SK-N-SH (cell line): ENCODE data around the gene INPP5K. TPM values are rescaled to one million over a fixed set of nuclear protein-coding genes. Genes with fewer than 3 reads are reported as not detected.

Experiments
- CTCF ChIA-PET: fragments of 300-600, 350-600 bp; formaldehyde crosslinking; extraction: SDS; loops from one replicate; lab custom pipeline; 2021; lab: Yijun Ruan, JAX
- POLR2A ChIA-PET: fragments of 350-600 bp; sonication (Branson Sonifier 250); formaldehyde crosslinking; extraction: SDS; loops from one replicate; lab custom pipeline; 2020; ENCODE audit warnings: antibody characterized with exemption, inconsistent platforms; lab: Yijun Ruan, JAX
- DNase-seq: peaks from one replicate; pipeline ENCODE4 v3.0.0; 2012
- H2AFZ ChIP-seq: fragments of 200-600 bp; sonication (generic); 2 replicates; pipeline ENCODE4 v1.8.1; 2016; ENCODE audit warnings: antibody characterized with exemption, mild to moderate bottlenecking, low read depth
- H3F3A ChIP-seq: fragments of 200-600 bp; sonication (generic); replicated peaks from 2 replicates; pipeline ENCODE3; 2016; ENCODE audit warnings: antibody characterized with exemption, mild to moderate bottlenecking; ENCODE audit not compliant: insufficient read depth
- H3K27ac ChIP-seq, 2 experiments: fragments of 200-500 bp in 1 of 2; fragments of 200-600 bp in 1 of 2; sonication (Bioruptor generic) in 1 of 2; sonication (generic), shearing (Covaris generic) in 1 of 2; 2 replicates each; pipeline versions ENCODE4 v1.5.1 to v1.6.1; 2014 to 2016; ENCODE audit warnings: low read depth in 2 of 2, inconsistent platforms in 1 of 2, low read length in 1 of 2, mild to moderate bottlenecking in 1 of 2, mixed read lengths in 1 of 2
- H3K27me3 ChIP-seq: fragments of 200-600 bp; sonication (generic), shearing (Covaris generic); 2 replicates; pipeline ENCODE4 v1.6.1; 2016; ENCODE audit warnings: mixed run types; ENCODE audit not compliant: insufficient read depth
- H3K36me3 ChIP-seq, 2 experiments: fragments of 200-500 bp in 1 of 2; fragments of 200-600 bp in 1 of 2; sonication (Bioruptor generic) in 1 of 2; sonication (generic) in 1 of 2; replicated peaks in 1 of 2; 2 replicates each; pipeline versions ENCODE3 to v1.5.1; 2014 to 2016; ENCODE audit warnings: low read length in 1 of 2, mild to moderate bottlenecking in 1 of 2; ENCODE audit not compliant: insufficient read depth in 2 of 2, control insufficient read depth in 1 of 2
- H3K4me1 ChIP-seq, 2 experiments: fragments of 200-500 bp in 1 of 2; fragments of 200-600 bp in 1 of 2; sonication (Bioruptor generic) in 1 of 2; sonication (generic), shearing (Covaris generic) in 1 of 2; 2 replicates each; pipeline versions ENCODE4 v1.5.1 to v1.6.1; 2014 to 2016; ENCODE audit warnings: low read depth in 1 of 2, low read length in 1 of 2, mixed run types in 1 of 2; ENCODE audit not compliant: insufficient read depth in 2 of 2, control insufficient read depth in 1 of 2
- H3K4me2 ChIP-seq: fragments of 200-600 bp; sonication (generic), shearing (Covaris generic); 2 replicates; pipeline ENCODE4 v1.6.1; 2017; ENCODE audit warnings: mixed run types
- H3K4me3 ChIP-seq, 2 experiments: fragments of 200-500 bp in 1 of 2; fragments of 200-600 bp in 1 of 2; sonication (Bioruptor generic) in 1 of 2; sonication (generic), shearing (Covaris generic) in 1 of 2; 2 replicates each; pipeline versions ENCODE4 v1.5.1 to v1.8.1; 2014 to 2016; ENCODE audit warnings: low read depth in 2 of 2, inconsistent platforms in 1 of 2, low read length in 1 of 2, mild to moderate bottlenecking in 1 of 2, mixed read lengths in 1 of 2, moderate library complexity in 1 of 2
- H3K79me2 ChIP-seq: fragments of 200-600 bp; sonication (generic); 2 replicates; pipeline ENCODE4 v1.8.1; 2017; ENCODE audit warnings: mild to moderate bottlenecking; ENCODE audit not compliant: insufficient read depth
- H3K9ac ChIP-seq: fragments of 200-600 bp; sonication (generic); 2 replicates; pipeline ENCODE4 v1.6.1; 2017; ENCODE audit warnings: mixed run types
- H3K9me2 ChIP-seq: fragments of 200-600 bp; sonication (generic); 2 replicates; pipeline ENCODE4 v1.6.1; 2017; ENCODE audit warnings: mixed run types
- H3K9me3 ChIP-seq: fragments of 200-600 bp; sonication (generic); 2 replicates; pipeline ENCODE4 v1.6.1; 2017; ENCODE audit warnings: mixed run types, mild to moderate bottlenecking, moderate library complexity
- H4K20me1 ChIP-seq: fragments of 200-600 bp; sonication (generic); 2 replicates; pipeline ENCODE4 v1.6.1; 2017; ENCODE audit warnings: mild to moderate bottlenecking, mixed run types; ENCODE audit not compliant: insufficient read depth
- CHD2 ChIP-seq: fragments of 150-350 bp; IDR thresholded peaks from 2 replicates; pipeline ENCODE4 v1.6.1; 2018; ENCODE audit warnings: low read length; ENCODE audit not compliant: partially characterized antibody
- ELF1 ChIP-seq: IDR thresholded peaks from 2 replicates; pipeline ENCODE4 v1.4.0; 2012
- EZH2phosphoT487 ChIP-seq: fragments of 200-600 bp; sonication (generic); IDR thresholded peaks from 2 replicates; pipeline ENCODE4 v1.6.1; 2017; ENCODE audit warnings: low read depth, mixed run types, mild to moderate bottlenecking, antibody characterized with exemption, moderate library complexity, borderline replicate concordance
- FOSL2 ChIP-seq: IDR thresholded peaks from 2 replicates; pipeline ENCODE4 v1.4.0; 2012; ENCODE audit warnings: low read depth, mild to moderate bottlenecking, moderate library complexity, borderline replicate concordance
- GATA2 ChIP-seq: sonication (generic); formaldehyde crosslinking; IDR thresholded peaks from 2 replicates; pipeline ENCODE4 v1.5.0; 2020; ENCODE audit warnings: mild to moderate bottlenecking, missing genetic modification reagents
- JUND ChIP-seq: IDR thresholded peaks from 2 replicates; pipeline ENCODE4 v1.4.0; 2012
- MAX ChIP-seq: IDR thresholded peaks from 2 replicates; pipeline ENCODE4 v1.4.0; 2012; ENCODE audit warnings: low read depth
- MEF2A ChIP-seq: IDR thresholded peaks from 2 replicates; pipeline ENCODE4 v1.4.0; 2012; ENCODE audit warnings: low read depth, borderline replicate concordance
- MXI1 ChIP-seq: IDR thresholded peaks from 2 replicates; pipeline ENCODE4 v1.6.1; 2012; ENCODE audit warnings: mild to moderate bottlenecking, low read depth, low read length, improper control_type of control experiment
- NFIC ChIP-seq: IDR thresholded peaks from 2 replicates; pipeline ENCODE4 v1.4.0; 2012; ENCODE audit warnings: borderline replicate concordance
- NRF1 ChIP-seq: IDR thresholded peaks from 2 replicates; pipeline ENCODE4 v1.6.1; 2012; ENCODE audit warnings: low read depth, mild to moderate bottlenecking, low read length
- POLR2AphosphoS5 ChIP-seq: IDR thresholded peaks from 2 replicates; pipeline ENCODE4 v1.6.1; 2012; ENCODE audit warnings: low read depth, low read length
- RAD21 ChIP-seq: IDR thresholded peaks from 2 replicates; pipeline ENCODE4 v1.6.1; 2012; ENCODE audit warnings: mild to moderate bottlenecking, low read length
- RFX5 ChIP-seq: IDR thresholded peaks from 2 replicates; pipeline ENCODE4 v1.6.1; 2012; ENCODE audit warnings: mild to moderate bottlenecking, improper control_type of control experiment, low read length
- RXRA ChIP-seq: IDR thresholded peaks from 2 replicates; pipeline ENCODE4 v1.4.0; 2012; ENCODE audit warnings: low read depth, mild to moderate bottlenecking, borderline replicate concordance
- SIN3A ChIP-seq: IDR thresholded peaks from 2 replicates; pipeline ENCODE4 v1.6.1; 2012; ENCODE audit warnings: low read depth, mild to moderate bottlenecking, low read length, moderate library complexity, borderline replicate concordance
- TAF1 ChIP-seq: IDR thresholded peaks from 2 replicates; pipeline ENCODE4 v1.6.1; 2012; ENCODE audit warnings: low read depth, mild to moderate bottlenecking, low read length, moderate library complexity, borderline replicate concordance
- TEAD4 ChIP-seq: IDR thresholded peaks from 2 replicates; pipeline ENCODE4 v1.4.0; 2012; ENCODE audit warnings: mild to moderate bottlenecking, borderline replicate concordance; ENCODE audit not compliant: insufficient read depth
- USF1 ChIP-seq: IDR thresholded peaks from 2 replicates; pipeline ENCODE4 v1.4.0; 2012; ENCODE audit warnings: low read depth, borderline replicate concordance
- USF2 ChIP-seq: fragments of 150-350 bp; IDR thresholded peaks from 2 replicates; pipeline ENCODE4 v1.6.1; 2017; ENCODE audit warnings: antibody characterized with exemption, low read length, low read depth, borderline replicate concordance
- WGBS: methylation state at CpG from one replicate; pipeline ENCODE4 v1.1.6; 2017; ENCODE audit warnings: low lambda C conversion rate; 5-methylcytosine and 5-hydroxymethylcytosine counted together
- polyA plus RNA-seq, 3 experiments: library from polyadenylated mRNA; depleted of rRNA; stranded (reverse); fragments of >200 nt; gene quantifications; 2 replicates each; pipeline ENCODE4 v1.2.3, GENCODE V29; 2012

Gene INPP5K
- polyA plus RNA-seq, 1 of the 3 experiments (the other 2 are of a cell fraction), result 26.2 TPM

GRCh38 chr17:1512351-1512750 is 4.1 kb downstream of the INPP5K start:
- TF ChIP-seq RAD21, result no peak
- TF ChIP-seq MXI1, result no peak
- TF ChIP-seq POLR2AphosphoS5, result no peak
- TF ChIP-seq GATA2 (CRISPR knock-in tag), result no peak
- TF ChIP-seq USF1, result no peak
- no peak for TF ChIP-seq FOSL2
- no peak for TF ChIP-seq JUND
- TF ChIP-seq RXRA, result no peak
- no peak for TF ChIP-seq USF2
- TF ChIP-seq NFIC, result no peak
- no peak for TF ChIP-seq RFX5
- no peak for TF ChIP-seq ELF1
- TF ChIP-seq SIN3A, result no peak
- no peak for TF ChIP-seq CHD2
- no peak for TF ChIP-seq NRF1
- TF ChIP-seq EZH2phosphoT487, result no peak
- TF ChIP-seq MEF2A, result no peak
- TF ChIP-seq MAX, result no peak
- TF ChIP-seq TEAD4, result no peak
- TF ChIP-seq TAF1, result no peak
- WGBS, result 100% methylated on average over 2 of the region's 2 CpGs
- Histone ChIP-seq H3K4me2 (no peak overlapping the region), H2AFZ (no peak overlapping the region), H3K27me3 (no peaks in the 10 kb centered on the region), H3K9me2 (no peaks in the 10 kb centered on the region), H4K20me1 (no peaks in the 10 kb centered on the region), H3K4me1 (peaks cover 0 to 10% of the 10 kb centered on the region in 2 experiments; a peak in 2 of 4 replicates), H3K36me3 (peaks cover 9 to 34% of the 10 kb centered on the region in 2 experiments), H3K79me2 (peaks cover 28% of the 10 kb centered on the region), H3K9ac (no peak overlapping the region), H3K4me3 (no peak overlapping the region), H3F3A (peaks cover 10% of the 10 kb centered on the region), H3K9me3 (no peaks in the 10 kb centered on the region), H3K27ac (no peak overlapping the region)
- DNase-seq, result no peak
- POLR2A ChIA-PET, result interaction anchor here (1.7 kb wide), 1 partner anchor 14 kb away, joined by 5 read pairs; no protein-coding TSS in a partner anchor
- CTCF ChIA-PET, result no interaction called here
